Tibial nerve (tissue), 4 donors: ENCODE results near the gene FAM236B. TPM values are rescaled to one million over a fixed set of nuclear protein-coding genes. Genes with fewer than 3 reads are reported as not detected.
"Not testable (repeated sequence)": the region's sequence is repeated elsewhere in the genome, so short reads cannot be mapped to it uniquely, and the experiment has no call there.

Experiments
- DNase-seq, 2 donors: peaks; one replicate each; pipeline ENCODE4 v3.0.0-alpha.2; 2019; ENCODE audit warnings: low spot score in 2 of 2
- H3K27ac ChIP-seq, 4 donors: fragments of 200-600 bp; sonication (generic) in 3 of 4; one replicate each; pipeline ENCODE4 v1.5.1; 2017 to 2019; ENCODE audit warnings: mild to moderate bottlenecking in 1 of 4
- H3K27me3 ChIP-seq, 2 donors: fragments of 200-600 bp; sonication (generic) in 1 of 2; one replicate each; pipeline versions ENCODE4 v1.5.1 to v1.6.0; 2017 to 2019
- H3K36me3 ChIP-seq, 3 donors: fragments of 200-600 bp; sonication (generic); one replicate each; pipeline ENCODE4 v1.5.1; 2018 to 2019
- H3K4me1 ChIP-seq, 4 donors: fragments of 200-600 bp; sonication (generic) in 3 of 4; one replicate each; pipeline ENCODE4 v1.5.1; 2017 to 2019
- H3K4me3 ChIP-seq, 4 donors: fragments of 200-600 bp; sonication (generic) in 3 of 4; one replicate each; pipeline ENCODE4 v1.5.1; 2017 to 2019; ENCODE audit warnings: mild to moderate bottlenecking in 1 of 4, moderate library complexity in 1 of 4
- H3K9me3 ChIP-seq, 4 donors: fragments of 200-600 bp; sonication (generic) in 3 of 4; one replicate each; pipeline ENCODE4 v1.5.1; 2017 to 2019
- EP300 ChIP-seq, 2 donors: sonication (generic); formaldehyde crosslinking; IDR thresholded peaks; one replicate each; pipeline ENCODE4 v1.6.1; 2017; ENCODE audit warnings: antibody characterized with exemption in 2 of 2, mild to moderate bottlenecking in 1 of 2
- POLR2A ChIP-seq, 2 donors: fragments of 450-650 bp; IDR thresholded peaks; one replicate each; pipeline ENCODE4 v1.6.1; 2017; ENCODE audit warnings: antibody characterized with exemption in 2 of 2, mild to moderate bottlenecking in 2 of 2, moderate library complexity in 2 of 2
- WGBS, 2 donors: methylation state at CpG; one replicate each; pipeline ENCODE4 v1.1.5; 2018; 5-methylcytosine and 5-hydroxymethylcytosine counted together
- small RNA-seq: library from RNA; depleted of rRNA; stranded (forward); fragments of <200 nt; gene quantifications from one replicate; pipeline ENCODE3, GENCODE V24; 2016
- total RNA-seq, 4 donors: library from RNA; depleted of rRNA; stranded (reverse); fragments of >200 nt; gene quantifications; one replicate each; pipeline ENCODE4 v1.1.0, GENCODE V29; 2016
- TF ChIP-seq, protein P1 (sequence below), 5 experiments: fragments of 200-600 bp in 3 of 5; fragments of 450-650 bp in 2 of 5; sonication (generic) in 3 of 5; IDR thresholded peaks; one replicate each; pipeline ENCODE4 v1.5.1; 2016 to 2019; ENCODE audit warnings: antibody characterized with exemption in 5 of 5, mild to moderate bottlenecking in 3 of 5, moderate library complexity in 2 of 5

FAM236B gene
- total RNA-seq, 4 donors from 2014 or later = not detected

DNA sequence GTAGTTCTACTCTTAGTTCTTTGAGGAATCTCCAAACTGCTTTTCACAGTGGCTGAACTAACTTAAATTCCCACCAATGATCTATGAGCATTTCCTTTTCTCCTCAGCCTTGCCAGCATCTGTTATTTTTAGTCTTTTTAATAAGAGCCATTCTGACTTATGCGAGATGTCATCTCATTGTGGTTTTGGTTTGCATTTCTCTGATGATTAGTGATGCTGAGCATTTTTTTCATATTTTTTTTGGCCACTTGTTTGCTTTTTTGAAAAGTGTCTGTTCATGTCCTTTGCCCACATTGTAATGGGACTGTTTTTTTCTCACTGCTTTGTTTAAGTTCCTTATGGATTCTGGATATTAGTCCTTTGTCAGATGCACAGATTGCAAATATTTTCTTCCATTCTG, 46.9 kb downstream of the FAM236B start:
- H3K27me3 ChIP-seq = peaks cover 0 to 14% of the 10 kb centered on the region in 2 donors
- 67 to 85% methylated on average over 1 of the region's 1 CpG for WGBS, 2 donors
- DNase-seq = no peak
- no peak for TF ChIP-seq POLR2A (IDR thresholded peaks at IDR 0.05)
- TF ChIP-seq, protein P1, sequence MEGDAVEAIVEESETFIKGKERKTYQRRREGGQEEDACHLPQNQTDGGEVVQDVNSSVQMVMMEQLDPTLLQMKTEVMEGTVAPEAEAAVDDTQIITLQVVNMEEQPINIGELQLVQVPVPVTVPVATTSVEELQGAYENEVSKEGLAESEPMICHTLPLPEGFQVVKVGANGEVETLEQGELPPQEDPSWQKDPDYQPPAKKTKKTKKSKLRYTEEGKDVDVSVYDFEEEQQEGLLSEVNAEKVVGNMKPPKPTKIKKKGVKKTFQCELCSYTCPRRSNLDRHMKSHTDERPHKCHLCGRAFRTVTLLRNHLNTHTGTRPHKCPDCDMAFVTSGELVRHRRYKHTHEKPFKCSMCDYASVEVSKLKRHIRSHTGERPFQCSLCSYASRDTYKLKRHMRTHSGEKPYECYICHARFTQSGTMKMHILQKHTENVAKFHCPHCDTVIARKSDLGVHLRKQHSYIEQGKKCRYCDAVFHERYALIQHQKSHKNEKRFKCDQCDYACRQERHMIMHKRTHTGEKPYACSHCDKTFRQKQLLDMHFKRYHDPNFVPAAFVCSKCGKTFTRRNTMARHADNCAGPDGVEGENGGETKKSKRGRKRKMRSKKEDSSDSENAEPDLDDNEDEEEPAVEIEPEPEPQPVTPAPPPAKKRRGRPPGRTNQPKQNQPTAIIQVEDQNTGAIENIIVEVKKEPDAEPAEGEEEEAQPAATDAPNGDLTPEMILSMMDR (IDR thresholded peaks at IDR 0.05) = no peak
- no peak for TF ChIP-seq EP300 (IDR thresholded peaks at IDR 0.05)
- H3K9me3 ChIP-seq = no peaks in the 10 kb centered on the region
- H3K4me3 ChIP-seq = no peak overlapping the region
- no peaks in the 10 kb centered on the region for H3K36me3 ChIP-seq
- no peaks in the 10 kb centered on the region for H3K4me1 ChIP-seq
- no peak overlapping the region for H3K27ac ChIP-seq

DNA sequence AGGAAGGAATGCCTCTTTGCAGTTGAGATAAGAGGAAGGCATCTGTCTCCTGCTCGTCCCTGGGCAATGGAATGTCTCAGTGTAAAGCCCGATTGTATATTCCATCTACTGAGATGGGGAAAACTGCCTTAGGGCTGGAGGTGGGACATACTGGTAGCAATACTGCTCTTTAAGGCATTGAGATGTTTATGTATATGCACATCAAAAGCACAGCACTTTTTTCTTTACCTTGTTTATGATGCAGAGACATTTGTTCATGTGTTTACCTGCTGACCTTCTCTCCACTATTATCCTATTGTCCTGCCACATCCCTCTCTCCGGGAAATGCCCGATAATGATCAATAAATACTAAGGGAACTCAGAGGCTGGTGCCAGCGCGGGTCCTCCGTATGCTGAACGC, 48.8 kb downstream of the FAM236B start:
- H3K36me3 ChIP-seq, H3K4me1 ChIP-seq, DNase-seq, H3K27ac ChIP-seq, H3K4me3 ChIP-seq, H3K9me3 ChIP-seq: not testable (repeated sequence)
- 52 to 68% methylated on average over 8 of the region's 8 CpGs for WGBS, 2 donors
- peaks cover 0 to 14% of the 10 kb centered on the region in 2 donors for H3K27me3 ChIP-seq

Small RNA genes lying within 50 kb of the gene (small RNA-seq; reads per million reads assigned to genes)
- not detected for gene RNU1-112P

Other genes with a start within 250 kb of the FAM236B start
- gene HDAC8, start 209.8 kb downstream of the FAM236B start, total RNA-seq = 10 to 100 TPM; 28.7 to 33.9 (median 30.0) TPM
- gene PHKA1, start 68.4 kb downstream of the FAM236B start, total RNA-seq = 1 to 10 TPM; 2.0 to 4.2 (median 3.2) TPM
- gene DMRTC1B, start 5.8 kb downstream of the FAM236B start, total RNA-seq = not detected
- gene FAM236D, start 25.6 kb upstream of the FAM236B start, total RNA-seq = not detected
- not detected for gene FAM236C, start 130.0 kb upstream of the FAM236B start, total RNA-seq
- not detected for gene FAM236A, start 155.5 kb upstream of the FAM236B start, total RNA-seq
- not detected for gene DMRTC1, start 161.2 kb upstream of the FAM236B start, total RNA-seq
- not detected for gene PABPC1L2B, start 220.3 kb upstream of the FAM236B start, total RNA-seq